Astrocyte (in vitro differentiated cells and primary cell): Measurements from ENCODE around the gene SYT17. TPM values are rescaled to one million over a fixed set of nuclear protein-coding genes. Genes with fewer than 3 reads are reported as not detected.

Source experiments
- DNase-seq: peaks from one replicate; pipeline ENCODE4 v3.0.0-alpha.2; 2010; ENCODE audit warnings: low read depth
- FAIRE-seq: peaks from 2 replicates; lab custom pipeline; 2011; peaks lifted over from hg19 to GRCh38; lab: Jason Lieb, UNC
- H2AFZ ChIP-seq: 2 replicates; pipeline ENCODE4 v1.6.0; 2012; ENCODE audit warnings: low read depth, low read length, inconsistent platforms
- H3K27ac ChIP-seq: 2 replicates; pipeline ENCODE4 v1.5.1; 2011; ENCODE audit warnings: low read depth, low read length, inconsistent platforms
- H3K27me3 ChIP-seq: 2 replicates; pipeline ENCODE4 v1.6.0; 2011; ENCODE audit warnings: low read length, inconsistent platforms; ENCODE audit not compliant: insufficient read depth
- H3K36me3 ChIP-seq: 2 replicates; pipeline ENCODE4 v1.5.1; 2011; ENCODE audit warnings: low read length, inconsistent platforms; ENCODE audit not compliant: insufficient read depth
- H3K4me1 ChIP-seq: 2 replicates; pipeline ENCODE4 v1.5.1; 2011; ENCODE audit warnings: low read length, inconsistent platforms; ENCODE audit not compliant: insufficient read depth
- H3K4me2 ChIP-seq: 2 replicates; pipeline ENCODE4 v1.6.0; 2012; ENCODE audit warnings: low read length, inconsistent platforms
- H3K4me3 ChIP-seq: 2 replicates; pipeline ENCODE4 v1.5.1; 2011; ENCODE audit warnings: low read depth, mild to moderate bottlenecking, low read length, inconsistent platforms; ENCODE audit not compliant: insufficient read depth
- H3K79me2 ChIP-seq: 2 replicates; pipeline ENCODE4 v1.6.0; 2012; ENCODE audit warnings: mild to moderate bottlenecking, low read length, inconsistent platforms; ENCODE audit not compliant: insufficient read depth
- H3K9ac ChIP-seq: 2 replicates; pipeline ENCODE4 v1.6.0; 2012; ENCODE audit warnings: mild to moderate bottlenecking, low read length, inconsistent platforms
- H3K9me3 ChIP-seq: 2 replicates; pipeline ENCODE4 v1.5.1; 2012; ENCODE audit warnings: low read depth, mild to moderate bottlenecking, low read length, inconsistent platforms; ENCODE audit not compliant: insufficient read depth
- H4K20me1 ChIP-seq: 2 replicates; pipeline ENCODE4 v1.6.0; 2012; ENCODE audit warnings: low read length, inconsistent platforms; ENCODE audit not compliant: insufficient read depth
- H3K27ac Mint-ChIP-seq: one replicate; pipeline ENCODE4 v1.8.0; 2021; ENCODE audit warnings: mild to moderate bottlenecking, mixed read lengths; ENCODE audit not compliant: unreplicated experiment
- H3K27me3 Mint-ChIP-seq: one replicate; pipeline ENCODE4 v1.8.0; 2021; ENCODE audit warnings: low read depth, mixed read lengths; ENCODE audit not compliant: unreplicated experiment
- H3K36me3 Mint-ChIP-seq: one replicate; pipeline ENCODE4 v1.8.0; 2021; ENCODE audit warnings: low read depth, mixed read lengths; ENCODE audit not compliant: unreplicated experiment
- H3K4me1 Mint-ChIP-seq: one replicate; pipeline ENCODE4 v1.8.0; 2021; ENCODE audit warnings: low read depth, mixed read lengths; ENCODE audit not compliant: unreplicated experiment
- H3K4me3 Mint-ChIP-seq: one replicate; pipeline ENCODE4 v1.8.0; 2021; ENCODE audit warnings: mild to moderate bottlenecking, moderate library complexity, mixed read lengths; ENCODE audit not compliant: unreplicated experiment
- H3K9me3 Mint-ChIP-seq: one replicate; pipeline ENCODE4 v1.8.0; 2021; ENCODE audit warnings: mild to moderate bottlenecking, mixed read lengths; ENCODE audit not compliant: unreplicated experiment
- EZH2 ChIP-seq: IDR thresholded peaks from 2 replicates; pipeline ENCODE4 v1.6.1; 2012; ENCODE audit warnings: mild to moderate bottlenecking, low read length, inconsistent platforms; ENCODE audit not compliant: insufficient read depth
- total RNA-seq: library from RNA; stranded (reverse); gene quantifications from 2 replicates; pipeline ENCODE4 v1.2.1, GENCODE V29; 2021
- TF ChIP-seq, protein P1 (sequence below): IDR thresholded peaks from 2 replicates; pipeline ENCODE4 v1.5.1; 2011; ENCODE audit warnings: low read depth, mild to moderate bottlenecking, inconsistent platforms, low read length, moderate library complexity; ENCODE audit not compliant: insufficient read depth

Gene SYT17
- total RNA-seq, 1 donor from 2014 or later, result 4.8 TPM

DNA sequence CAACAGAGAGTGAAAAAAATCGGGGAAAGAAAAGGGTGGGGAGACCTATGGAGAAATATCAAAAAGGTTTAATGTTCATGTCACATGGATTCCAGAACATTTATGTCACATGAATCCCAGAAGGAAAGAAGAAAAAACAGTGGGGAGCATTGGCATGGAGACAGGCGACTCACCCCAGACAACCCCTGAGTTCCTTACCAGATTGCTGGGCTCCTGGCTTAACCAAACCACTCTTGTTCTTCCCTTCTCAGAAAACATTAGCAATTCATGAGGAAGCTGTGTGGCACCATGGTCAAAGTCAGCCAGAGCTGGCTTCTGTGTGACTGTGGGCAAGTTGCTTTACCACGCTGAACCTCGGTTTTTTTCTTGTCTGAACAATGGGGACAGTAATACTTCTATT lies 67.8 kb downstream of the SYT17 start:
- Histone ChIP-seq H3K4me2 (no peak overlapping the region), H3K4me3 (no peak overlapping the region), H3K79me2 (no peaks in the 10 kb centered on the region), H4K20me1 (no peaks in the 10 kb centered on the region), H2AFZ (no peak overlapping the region), H3K27ac (no peak overlapping the region), H3K9me3 (peaks cover 11% of the 10 kb centered on the region), H3K36me3 (no peaks in the 10 kb centered on the region), H3K27me3 (no peaks in the 10 kb centered on the region), H3K9ac (no peak overlapping the region), H3K4me1 (no peaks in the 10 kb centered on the region)
- Mint-ChIP-seq H3K36me3 (peaks cover 6% of the 10 kb centered on the region), H3K4me1 (no peaks in the 10 kb centered on the region), H3K27me3 (peaks cover 3% of the 10 kb centered on the region), H3K4me3 (no peak overlapping the region), H3K27ac (no peak overlapping the region), H3K9me3 (peaks cover 10% of the 10 kb centered on the region)
- DNase-seq, result no peak
- FAIRE-seq, result no peak
- TF ChIP-seq EZH2, result no peak
- TF ChIP-seq, protein P1, sequence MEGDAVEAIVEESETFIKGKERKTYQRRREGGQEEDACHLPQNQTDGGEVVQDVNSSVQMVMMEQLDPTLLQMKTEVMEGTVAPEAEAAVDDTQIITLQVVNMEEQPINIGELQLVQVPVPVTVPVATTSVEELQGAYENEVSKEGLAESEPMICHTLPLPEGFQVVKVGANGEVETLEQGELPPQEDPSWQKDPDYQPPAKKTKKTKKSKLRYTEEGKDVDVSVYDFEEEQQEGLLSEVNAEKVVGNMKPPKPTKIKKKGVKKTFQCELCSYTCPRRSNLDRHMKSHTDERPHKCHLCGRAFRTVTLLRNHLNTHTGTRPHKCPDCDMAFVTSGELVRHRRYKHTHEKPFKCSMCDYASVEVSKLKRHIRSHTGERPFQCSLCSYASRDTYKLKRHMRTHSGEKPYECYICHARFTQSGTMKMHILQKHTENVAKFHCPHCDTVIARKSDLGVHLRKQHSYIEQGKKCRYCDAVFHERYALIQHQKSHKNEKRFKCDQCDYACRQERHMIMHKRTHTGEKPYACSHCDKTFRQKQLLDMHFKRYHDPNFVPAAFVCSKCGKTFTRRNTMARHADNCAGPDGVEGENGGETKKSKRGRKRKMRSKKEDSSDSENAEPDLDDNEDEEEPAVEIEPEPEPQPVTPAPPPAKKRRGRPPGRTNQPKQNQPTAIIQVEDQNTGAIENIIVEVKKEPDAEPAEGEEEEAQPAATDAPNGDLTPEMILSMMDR, result no peak

DNA sequence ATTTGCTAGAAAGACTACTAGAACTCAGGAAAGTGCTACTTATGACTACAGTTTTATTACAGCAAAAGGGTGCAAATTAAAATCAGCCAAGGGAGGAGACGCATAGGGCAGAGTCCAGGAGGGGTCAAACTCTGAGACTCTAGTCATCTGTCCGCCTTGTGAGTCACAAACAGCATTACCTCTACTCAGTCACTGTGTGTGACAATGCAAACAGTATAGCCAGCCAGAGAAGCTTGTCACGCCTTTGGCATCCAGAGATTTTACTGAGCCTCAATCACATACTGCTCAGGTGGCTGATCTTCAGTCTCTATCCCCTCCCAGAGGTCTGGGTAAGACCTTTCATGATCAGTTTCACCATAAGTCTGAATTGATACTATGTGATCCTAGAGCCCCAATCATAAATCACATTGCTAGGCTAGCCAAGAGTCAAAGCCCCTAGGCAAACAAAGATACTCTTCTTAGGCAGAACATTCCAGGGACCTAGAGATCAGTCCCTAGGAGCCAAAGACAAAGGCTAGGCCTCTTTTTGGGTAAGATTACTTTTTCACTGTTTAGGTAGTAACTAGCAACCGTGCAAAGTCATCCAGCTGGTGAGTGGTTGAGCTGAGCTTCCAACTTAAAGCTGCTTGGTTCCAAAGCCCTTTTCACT lies 68.6 kb downstream of the SYT17 start:
- H3K36me3 Mint-ChIP-seq, result peaks cover 6% of the 10 kb centered on the region
- peaks cover 10% of the 10 kb centered on the region for H3K9me3 Mint-ChIP-seq
- no peak overlapping the region for H3K27ac ChIP-seq

DNA sequence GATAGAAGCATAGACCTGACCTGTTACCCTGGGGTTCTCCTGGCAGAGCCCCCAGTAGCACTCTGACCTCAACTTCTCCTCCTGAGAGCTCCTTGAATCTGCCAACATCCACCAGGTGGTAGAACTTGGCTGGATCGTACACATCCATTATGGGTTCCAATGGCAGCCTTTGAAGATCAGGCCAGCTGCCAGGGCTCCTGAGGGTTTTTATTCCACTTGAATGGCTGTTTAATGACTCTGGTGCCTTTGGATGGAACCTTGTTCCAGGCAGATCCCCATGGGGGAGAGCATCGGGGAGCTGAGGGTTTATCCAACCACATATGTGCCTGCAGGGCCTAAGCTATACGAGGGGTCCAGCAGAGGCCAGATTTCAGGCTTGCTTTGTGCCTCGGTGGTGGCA lies 70.4 kb downstream of the SYT17 start:
- H3K27me3 ChIP-seq, result no peaks in the 10 kb centered on the region
- H3K4me2 ChIP-seq, result no peak overlapping the region
- no peak overlapping the region for H2AFZ ChIP-seq
- no peaks in the 10 kb centered on the region for H3K4me1 Mint-ChIP-seq
- H3K79me2 ChIP-seq, result no peaks in the 10 kb centered on the region
- peaks cover 3% of the 10 kb centered on the region for H3K27me3 Mint-ChIP-seq
- H3K4me1 ChIP-seq, result no peaks in the 10 kb centered on the region
- peaks cover 6% of the 10 kb centered on the region for H3K36me3 Mint-ChIP-seq
- no peaks in the 10 kb centered on the region for H4K20me1 ChIP-seq
- peaks cover 11% of the 10 kb centered on the region for H3K9me3 ChIP-seq
- TF ChIP-seq EZH2, result no peak
- TF ChIP-seq, protein P1, result no peak
- H3K4me3 ChIP-seq, result no peak overlapping the region
- H3K9ac ChIP-seq, result no peak overlapping the region
- H3K27ac Mint-ChIP-seq, result no peak overlapping the region
- H3K36me3 ChIP-seq, result no peaks in the 10 kb centered on the region
- H3K9me3 Mint-ChIP-seq, result peaks cover 10% of the 10 kb centered on the region
- no peak overlapping the region for H3K4me3 Mint-ChIP-seq
- no peak overlapping the region for H3K27ac ChIP-seq
- no peak for DNase-seq
- no peak for FAIRE-seq

More for the DNA sequence above, 68.6 kb downstream of the SYT17 start:
- H4K20me1 ChIP-seq, result no peaks in the 10 kb centered on the region
- no peak overlapping the region for H3K9ac ChIP-seq
- no peaks in the 10 kb centered on the region for H3K27me3 ChIP-seq
- H3K36me3 ChIP-seq, result no peaks in the 10 kb centered on the region
- H2AFZ ChIP-seq, result no peak overlapping the region
- no peaks in the 10 kb centered on the region for H3K4me1 Mint-ChIP-seq
- FAIRE-seq (no peak), DNase-seq (no peak)
- no peaks in the 10 kb centered on the region for H3K79me2 ChIP-seq
- H3K4me1 ChIP-seq, result no peaks in the 10 kb centered on the region
- H3K4me3 Mint-ChIP-seq, result no peak overlapping the region
- H3K4me3 ChIP-seq, result no peak overlapping the region
- no peak for TF ChIP-seq EZH2
- TF ChIP-seq, protein P1, result no peak
- peaks cover 11% of the 10 kb centered on the region for H3K9me3 ChIP-seq
- no peak overlapping the region for H3K4me2 ChIP-seq
- H3K27me3 Mint-ChIP-seq, result peaks cover 3% of the 10 kb centered on the region
- no peak overlapping the region for H3K27ac Mint-ChIP-seq
